H9 (cell line): ENCODE measurements around the gene DLST. TPM values are rescaled to one million over a fixed set of nuclear protein-coding genes. Genes with fewer than 3 reads are reported as not detected.

Source experiments
- DNase-seq: peaks from one replicate; pipeline ENCODE4 v3.0.0-alpha.2; 2017
- H2AFZ ChIP-seq: one replicate; pipeline ENCODE4 v1.6.1; 2013; ENCODE audit warnings: mild to moderate bottlenecking, low read length, control low read depth, moderate library complexity
- H2AK5ac ChIP-seq: 2 replicates; pipeline ENCODE4 v1.6.1; 2013; ENCODE audit warnings: low read length, control low read depth, mixed read lengths; ENCODE audit not compliant: insufficient read length
- H2BK120ac ChIP-seq: one replicate; pipeline ENCODE4 v1.6.1; 2013; ENCODE audit warnings: low read depth, mild to moderate bottlenecking, low read length, control low read depth, inconsistent platforms; ENCODE audit not compliant: poor library complexity, severe bottlenecking
- H2BK12ac ChIP-seq: 2 replicates; pipeline ENCODE4 v1.6.1; 2013; ENCODE audit warnings: low read length, control low read depth, mixed read lengths, low read depth; ENCODE audit not compliant: insufficient read length
- H2BK15ac ChIP-seq: 2 replicates; pipeline ENCODE4 v1.6.1; 2013; ENCODE audit warnings: low read depth, low read length, control low read depth
- H2BK20ac ChIP-seq: one replicate; pipeline ENCODE4 v1.6.1; 2013; ENCODE audit warnings: low read depth, mild to moderate bottlenecking, low read length, control low read depth, inconsistent platforms; ENCODE audit not compliant: poor library complexity, severe bottlenecking
- H2BK5ac ChIP-seq: 2 replicates; pipeline ENCODE4 v1.6.1; 2013; ENCODE audit warnings: low read length, control low read depth, mixed read lengths; ENCODE audit not compliant: insufficient read length
- H3K14ac ChIP-seq: 2 replicates; pipeline ENCODE4 v1.6.1; 2013; ENCODE audit warnings: low read length, control low read depth; ENCODE audit not compliant: insufficient read depth
- H3K18ac ChIP-seq: 2 replicates; pipeline ENCODE4 v1.6.1; 2013; ENCODE audit warnings: low read depth, mild to moderate bottlenecking, mixed read lengths, low read length, control low read depth; ENCODE audit not compliant: insufficient read length
- H3K23ac ChIP-seq: 2 replicates; pipeline ENCODE4 v1.6.1; 2013; ENCODE audit warnings: low read length, control low read depth, mixed read lengths, low read depth; ENCODE audit not compliant: insufficient read length
- H3K23me2 ChIP-seq: 2 replicates; pipeline ENCODE4 v1.6.1; 2013; ENCODE audit warnings: low read depth, mild to moderate bottlenecking, mixed read lengths, low read length, control low read depth; ENCODE audit not compliant: insufficient read length, poor library complexity, severe bottlenecking
- H3K27ac ChIP-seq: 2 replicates; pipeline ENCODE4 v1.5.1; 2013; ENCODE audit warnings: low read length, control low read depth, mixed read lengths, low read depth; ENCODE audit not compliant: insufficient read length
- H3K27me3 ChIP-seq: 2 replicates; pipeline ENCODE4 v1.6.1; 2013; ENCODE audit warnings: low read length, control low read depth, inconsistent platforms; ENCODE audit not compliant: insufficient read depth
- H3K4ac ChIP-seq: 2 replicates; pipeline ENCODE4 v1.6.1; 2013; ENCODE audit warnings: low read depth, mild to moderate bottlenecking, control low read depth, inconsistent platforms, low read length, moderate library complexity
- H3K4me1 ChIP-seq: 2 replicates; pipeline ENCODE4 v1.6.1; 2013; ENCODE audit warnings: low read length, control low read depth, inconsistent platforms; ENCODE audit not compliant: insufficient read depth
- H3K4me2 ChIP-seq: 2 replicates; pipeline ENCODE4 v1.6.1; 2013; ENCODE audit warnings: low read length, control low read depth, mixed read lengths; ENCODE audit not compliant: insufficient read length, insufficient read depth
- H3K56ac ChIP-seq: 2 replicates; pipeline ENCODE4 v1.6.1; 2013; ENCODE audit warnings: low read depth, mild to moderate bottlenecking, mixed read lengths, low read length, control low read depth; ENCODE audit not compliant: insufficient read length
- H3K79me1 ChIP-seq: 2 replicates; pipeline ENCODE4 v1.6.1; 2013; ENCODE audit warnings: low read depth, mild to moderate bottlenecking, moderate library complexity, low read length, control low read depth, inconsistent platforms; ENCODE audit not compliant: insufficient read depth, poor library complexity, severe bottlenecking
- H3K79me2 ChIP-seq: 2 replicates; pipeline ENCODE4 v1.6.1; 2013; ENCODE audit warnings: low read length, control low read depth, inconsistent platforms; ENCODE audit not compliant: insufficient read depth
- H3K9ac ChIP-seq: 2 replicates; pipeline ENCODE4 v1.6.1; 2013; ENCODE audit warnings: low read length, control low read depth, mixed read lengths; ENCODE audit not compliant: insufficient read length; ENCODE audit errors: extremely low read depth
- H3K9me3 ChIP-seq: one replicate; pipeline ENCODE4 v1.6.1; 2013; ENCODE audit warnings: low read depth, low read length, inconsistent platforms; ENCODE audit not compliant: control insufficient read depth
- H3T11ph ChIP-seq: one replicate; pipeline ENCODE4 v1.6.1; 2013; ENCODE audit warnings: mild to moderate bottlenecking, low read length, control low read depth, inconsistent platforms
- H4K20me1 ChIP-seq: one replicate; pipeline ENCODE4 v1.6.1; 2013; ENCODE audit not compliant: control insufficient read depth, insufficient read length, insufficient read depth
- H4K5ac ChIP-seq: 2 replicates; pipeline ENCODE4 v1.6.1; 2013; ENCODE audit warnings: low read depth, mild to moderate bottlenecking, mixed read lengths, low read length, control low read depth; ENCODE audit not compliant: insufficient read length
- H4K8ac ChIP-seq: replicated peaks from 2 replicates; pipeline ENCODE4 v1.6.1; 2013; ENCODE audit warnings: low read length, control low read depth, mixed read lengths, low read depth; ENCODE audit not compliant: insufficient read length
- H4K91ac ChIP-seq: 2 replicates; pipeline ENCODE4 v1.6.1; 2013; ENCODE audit warnings: low read depth, mild to moderate bottlenecking, moderate library complexity, mixed read lengths, low read length, control low read depth; ENCODE audit not compliant: insufficient read length
- H3K27ac Mint-ChIP-seq, 3 experiments: 2 replicates in 2 of 3; 3 replicates in 1 of 3; pipeline ENCODE4 v1.8.0; 2020 to 2021; ENCODE audit warnings: mixed read lengths in 3 of 3, mild to moderate bottlenecking in 1 of 3, moderate library complexity in 1 of 3
- H3K27me3 Mint-ChIP-seq: 2 replicates; pipeline ENCODE4 v1.8.0; 2021; ENCODE audit warnings: low read depth, mild to moderate bottlenecking, moderate library complexity, mixed read lengths
- H3K36me3 Mint-ChIP-seq, 3 experiments: 2 replicates in 2 of 3; 3 replicates in 1 of 3; pipeline ENCODE4 v1.8.0; 2020 to 2021; ENCODE audit warnings: low read depth in 3 of 3, mixed read lengths in 3 of 3; ENCODE audit not compliant: insufficient read depth in 1 of 3
- H3K4me1 Mint-ChIP-seq, 2 experiments: 2 replicates each; pipeline ENCODE4 v1.8.0; 2020; ENCODE audit warnings: mixed read lengths in 2 of 2
- H3K4me3 Mint-ChIP-seq, 2 experiments: 2 replicates in 1 of 2; 3 replicates in 1 of 2; pipeline ENCODE4 v1.8.0; 2020 to 2021; ENCODE audit warnings: mild to moderate bottlenecking in 2 of 2, mixed read lengths in 2 of 2, moderate library complexity in 1 of 2
- H3K9me3 Mint-ChIP-seq, 2 experiments: 2 replicates in 1 of 2; 3 replicates in 1 of 2; pipeline ENCODE4 v1.8.0; 2020; ENCODE audit warnings: mild to moderate bottlenecking in 2 of 2, mixed read lengths in 2 of 2, moderate library complexity in 1 of 2
- WGBS: extraction: QIAGEN DNeasy Blood & Tissue Kit; methylation state at CpG from one replicate; pipeline ENCODE4 v1.1.7; 2013; ENCODE audit warnings: missing lambda C conversion rate, low lambda C conversion rate, mixed read lengths; ENCODE audit not compliant: insufficient read length; ENCODE audit errors: extremely low coverage; 5-methylcytosine and 5-hydroxymethylcytosine counted together
- total RNA-seq: library from RNA; stranded (reverse); gene quantifications from 2 replicates; pipeline ENCODE4 v1.2.1, GENCODE V29; 2021
- TF ChIP-seq, protein P1 (sequence below): fragments of 200-600 bp; sonication (generic); conservative IDR thresholded peaks from 3 replicates; pipeline ENCODE4 v1.8.0; 2021; ENCODE audit warnings: antibody characterized with exemption, mild to moderate bottlenecking

The DLST gene
- total RNA-seq, 1 experiment from 2014 or later = 116 TPM

DNA sequence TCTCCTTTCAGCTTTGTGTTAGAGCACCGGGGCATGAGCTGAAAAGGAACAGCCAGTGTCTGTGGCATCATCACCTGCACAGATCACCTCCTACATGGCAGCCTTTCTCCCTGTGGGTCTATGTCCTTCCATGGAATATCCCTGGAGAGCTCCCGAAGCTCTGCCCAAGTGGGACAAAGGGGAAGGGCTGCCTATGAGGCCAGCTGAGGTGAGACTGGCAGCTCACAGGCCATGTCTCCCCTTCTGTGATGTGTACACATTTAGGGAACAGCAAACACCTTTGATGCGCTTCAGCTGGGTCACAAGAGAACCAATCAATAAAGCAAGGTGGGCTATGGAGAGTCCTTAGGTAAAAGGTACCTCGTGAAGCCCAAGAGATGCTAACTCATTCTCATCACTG, 9.9 kb upstream of the DLST start:
- H2BK120ac ChIP-seq = no peak overlapping the region
- no peak overlapping the region for H3K9ac ChIP-seq
- no peak overlapping the region for H2AK5ac ChIP-seq
- H2AFZ ChIP-seq = no peak overlapping the region
- no CpG with 5 or more reads among the region's 4 CpGs for WGBS
- TF ChIP-seq, protein P1, sequence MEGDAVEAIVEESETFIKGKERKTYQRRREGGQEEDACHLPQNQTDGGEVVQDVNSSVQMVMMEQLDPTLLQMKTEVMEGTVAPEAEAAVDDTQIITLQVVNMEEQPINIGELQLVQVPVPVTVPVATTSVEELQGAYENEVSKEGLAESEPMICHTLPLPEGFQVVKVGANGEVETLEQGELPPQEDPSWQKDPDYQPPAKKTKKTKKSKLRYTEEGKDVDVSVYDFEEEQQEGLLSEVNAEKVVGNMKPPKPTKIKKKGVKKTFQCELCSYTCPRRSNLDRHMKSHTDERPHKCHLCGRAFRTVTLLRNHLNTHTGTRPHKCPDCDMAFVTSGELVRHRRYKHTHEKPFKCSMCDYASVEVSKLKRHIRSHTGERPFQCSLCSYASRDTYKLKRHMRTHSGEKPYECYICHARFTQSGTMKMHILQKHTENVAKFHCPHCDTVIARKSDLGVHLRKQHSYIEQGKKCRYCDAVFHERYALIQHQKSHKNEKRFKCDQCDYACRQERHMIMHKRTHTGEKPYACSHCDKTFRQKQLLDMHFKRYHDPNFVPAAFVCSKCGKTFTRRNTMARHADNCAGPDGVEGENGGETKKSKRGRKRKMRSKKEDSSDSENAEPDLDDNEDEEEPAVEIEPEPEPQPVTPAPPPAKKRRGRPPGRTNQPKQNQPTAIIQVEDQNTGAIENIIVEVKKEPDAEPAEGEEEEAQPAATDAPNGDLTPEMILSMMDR = no peak
- H3K79me2 ChIP-seq = no peaks in the 10 kb centered on the region
- H3K27me3 Mint-ChIP-seq = no peaks in the 10 kb centered on the region
- no peak for DNase-seq
- H3K27ac ChIP-seq = no peak overlapping the region
- H3K27me3 ChIP-seq = no peaks in the 10 kb centered on the region
- H4K20me1 ChIP-seq = no peaks in the 10 kb centered on the region
- no peak overlapping the region for H2BK5ac ChIP-seq
- no peak overlapping the region for H3K4me3 Mint-ChIP-seq
- H4K8ac ChIP-seq = no peak overlapping the region
- H3K4me1 ChIP-seq = no peaks in the 10 kb centered on the region
- H3K27ac Mint-ChIP-seq = no peak overlapping the region; a peak in 1 of 7 replicates
- H3K36me3 Mint-ChIP-seq = no peaks in the 10 kb centered on the region
- H3K4ac ChIP-seq = no peak overlapping the region
- peaks cover 4 to 11% of the 10 kb centered on the region in 2 experiments; a peak in 3 of 4 replicates for H3K4me1 Mint-ChIP-seq
- H3K4me2 ChIP-seq = no peak overlapping the region
- H3K23ac ChIP-seq = no peak overlapping the region
- no peaks in the 10 kb centered on the region for H3K23me2 ChIP-seq
- no peak overlapping the region for H2BK20ac ChIP-seq
- no peak overlapping the region for H2BK15ac ChIP-seq
- no peaks in the 10 kb centered on the region for H3K9me3 ChIP-seq
- no peak overlapping the region for H3T11ph ChIP-seq
- H3K14ac ChIP-seq = no peak overlapping the region; the same call in 1 of the 2 replicates
- no peak overlapping the region for H3K18ac ChIP-seq
- no peak overlapping the region for H4K5ac ChIP-seq
- H2BK12ac ChIP-seq = no peak overlapping the region
- H4K91ac ChIP-seq = no peak overlapping the region
- peak overlapping the region; percentile 86 for H3K56ac ChIP-seq
- H3K9me3 Mint-ChIP-seq = no peaks in the 10 kb centered on the region
- H3K79me1 ChIP-seq = no peaks in the 10 kb centered on the region
